ENCODE measurements around the gene LSS. TPM values are rescaled to one million over a fixed set of nuclear protein-coding genes. Genes with fewer than 3 reads are reported as not detected.

Gene LSS
- total RNA-seq, 2 donors from 2014 or later: 56.7 to 85.2 TPM

GRCh38 chr21:46168238-46168637 lies 60.3 kb downstream of the LSS start:
- Histone ChIP-seq H3K36me3 (ENCODE audit: control insufficient read depth, insufficient read depth, low read length) (no peaks in the 10 kb centered on the region), H3K4me1 (ENCODE audit: control insufficient read depth, insufficient read depth, low read length) (no peaks in the 10 kb centered on the region), H3K9ac (ENCODE audit: extremely low read depth, low read length, poor library complexity, severe bottlenecking) (no peak overlapping the region), H3K27me3 (ENCODE audit: control insufficient read depth, insufficient read depth, low read length, poor library complexity, severe bottlenecking) (no peaks in the 10 kb centered on the region), H3K4me3 (ENCODE audit: low read length) (no peak overlapping the region), H3K9me3 (ENCODE audit: control insufficient read depth, low read length) (no peaks in the 10 kb centered on the region), H3K27ac (ENCODE audit: low read depth, low read length) (no peak overlapping the region)
- Mint-ChIP-seq H3K27ac (no peak overlapping the region), H3K9me3 (no peaks in the 10 kb centered on the region), H3K27me3 (ENCODE audit: insufficient read depth) (no peaks in the 10 kb centered on the region), H3K4me1 (no peaks in the 10 kb centered on the region), H3K4me3 (no peak overlapping the region), H3K36me3 (ENCODE audit: low read depth) (peaks cover 26% of the 10 kb centered on the region)
- TF ChIP-seq, protein P1, sequence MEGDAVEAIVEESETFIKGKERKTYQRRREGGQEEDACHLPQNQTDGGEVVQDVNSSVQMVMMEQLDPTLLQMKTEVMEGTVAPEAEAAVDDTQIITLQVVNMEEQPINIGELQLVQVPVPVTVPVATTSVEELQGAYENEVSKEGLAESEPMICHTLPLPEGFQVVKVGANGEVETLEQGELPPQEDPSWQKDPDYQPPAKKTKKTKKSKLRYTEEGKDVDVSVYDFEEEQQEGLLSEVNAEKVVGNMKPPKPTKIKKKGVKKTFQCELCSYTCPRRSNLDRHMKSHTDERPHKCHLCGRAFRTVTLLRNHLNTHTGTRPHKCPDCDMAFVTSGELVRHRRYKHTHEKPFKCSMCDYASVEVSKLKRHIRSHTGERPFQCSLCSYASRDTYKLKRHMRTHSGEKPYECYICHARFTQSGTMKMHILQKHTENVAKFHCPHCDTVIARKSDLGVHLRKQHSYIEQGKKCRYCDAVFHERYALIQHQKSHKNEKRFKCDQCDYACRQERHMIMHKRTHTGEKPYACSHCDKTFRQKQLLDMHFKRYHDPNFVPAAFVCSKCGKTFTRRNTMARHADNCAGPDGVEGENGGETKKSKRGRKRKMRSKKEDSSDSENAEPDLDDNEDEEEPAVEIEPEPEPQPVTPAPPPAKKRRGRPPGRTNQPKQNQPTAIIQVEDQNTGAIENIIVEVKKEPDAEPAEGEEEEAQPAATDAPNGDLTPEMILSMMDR (conservative IDR thresholded peaks at IDR 0.05): no peak
- WGBS, 2 experiments (ENCODE audit: insufficient coverage in 1 of 2, insufficient read length in 1 of 2): 90 to 95% methylated on average over 6 to 14 of the region's 14 CpGs
- no peak for DNase-seq

DNA sequence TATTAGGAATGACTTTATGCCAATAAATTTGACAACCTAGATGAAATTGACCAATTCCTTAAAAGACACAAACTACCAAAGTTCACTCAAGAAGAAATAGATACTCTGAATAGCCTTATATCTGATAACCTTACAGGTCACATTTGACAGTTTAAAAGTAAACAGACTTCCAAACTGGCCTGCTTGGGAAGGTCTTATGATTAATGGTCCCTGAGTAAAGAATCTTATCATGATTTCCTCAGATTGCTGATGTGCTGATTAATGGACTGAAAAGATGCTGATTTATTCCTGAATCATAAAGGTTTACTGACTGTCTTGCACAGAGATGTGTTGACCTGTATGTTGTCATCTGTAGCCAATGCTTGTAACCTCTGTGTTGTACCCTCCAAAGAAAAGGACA lies 63.5 kb downstream of the LSS start:
- no peak overlapping the region for H3K4me3 Mint-ChIP-seq
- H3K9me3 Mint-ChIP-seq: peaks cover 17% of the 10 kb centered on the region
- H3K27me3 ChIP-seq (ENCODE audit: control insufficient read depth, insufficient read depth, low read length, poor library complexity, severe bottlenecking): no peaks in the 10 kb centered on the region
- no peaks in the 10 kb centered on the region for H3K4me1 Mint-ChIP-seq
- H3K36me3 Mint-ChIP-seq (ENCODE audit: low read depth): peaks cover 45% of the 10 kb centered on the region
- H3K9me3 ChIP-seq (ENCODE audit: control insufficient read depth, low read length): no peaks in the 10 kb centered on the region
- H3K4me1 ChIP-seq (ENCODE audit: control insufficient read depth, insufficient read depth, low read length): no peaks in the 10 kb centered on the region
- no peak overlapping the region for H3K9ac ChIP-seq (ENCODE audit: extremely low read depth, low read length, poor library complexity, severe bottlenecking)
- no peaks in the 10 kb centered on the region for H3K27me3 Mint-ChIP-seq (ENCODE audit: insufficient read depth)
- H3K4me3 ChIP-seq (ENCODE audit: low read length): no peak overlapping the region
- H3K36me3 ChIP-seq (ENCODE audit: control insufficient read depth, insufficient read depth, low read length): peaks cover 6% of the 10 kb centered on the region
- H3K27ac Mint-ChIP-seq: no peak overlapping the region
- H3K27ac ChIP-seq (ENCODE audit: low read depth, low read length): no peak overlapping the region
- TF ChIP-seq, protein P1 (conservative IDR thresholded peaks at IDR 0.05): no peak
- no peak for DNase-seq

- Histone ChIP-seq H3K27ac (ENCODE audit: low read depth, low read length) (no peak overlapping the region), H3K27me3 (ENCODE audit: control insufficient read depth, insufficient read depth, low read length, poor library complexity, severe bottlenecking) (no peaks in the 10 kb centered on the region), H3K4me3 (ENCODE audit: low read length) (no peak overlapping the region), H3K36me3 (ENCODE audit: control insufficient read depth, insufficient read depth, low read length) (peaks cover 6% of the 10 kb centered on the region), H3K9ac (ENCODE audit: extremely low read depth, low read length, poor library complexity, severe bottlenecking) (no peak overlapping the region), H3K4me1 (ENCODE audit: control insufficient read depth, insufficient read depth, low read length) (no peaks in the 10 kb centered on the region), H3K9me3 (ENCODE audit: control insufficient read depth, low read length) (no peaks in the 10 kb centered on the region)
- no peak for DNase-seq
- Mint-ChIP-seq H3K4me1 (no peaks in the 10 kb centered on the region), H3K27ac (no peak overlapping the region), H3K27me3 (ENCODE audit: insufficient read depth) (no peaks in the 10 kb centered on the region), H3K4me3 (no peak overlapping the region), H3K36me3 (ENCODE audit: low read depth) (peaks cover 47% of the 10 kb centered on the region), H3K9me3 (peaks cover 19% of the 10 kb centered on the region)
- WGBS, 2 experiments (ENCODE audit: insufficient coverage in 1 of 2, insufficient read length in 1 of 2): 91 to 99% methylated on average over 4 of the region's 4 CpGs
- TF ChIP-seq, protein P1 (conservative IDR thresholded peaks at IDR 0.05): no peak
These were observed 65.2 kb downstream of the LSS start for GRCh38 chr21:46163380-46163779.

Measured in endodermal cell (in vitro differentiated cells).